GM21723 (cell line): Measurements from ENCODE around the gene HHLA2.
A peak's percentile ranks its signal among the peaks of the same experiment; 100 is the strongest.
"Not testable (repeated sequence)": the region's sequence is repeated elsewhere in the genome, so short reads cannot be mapped to it uniquely, and the experiment has no call there.

Source experiments
- ATAC-seq: cut with Tn5 transposase; IDR thresholded peaks from one replicate; pipeline ENCODE4 v1.9.1; 2021; ENCODE audit warnings: mild to moderate bottlenecking, moderate library complexity; ENCODE audit not compliant: unreplicated experiment

The HHLA2 gene

GRCh38 chr3:108296239-108296638 lies at the start of gene HHLA2:
HHLA2 (plus strand) TSS chr3:108296548; CDS start chr3:108351814, 55,266 bp downstream.
- ATAC-seq: no peak

- no peak for ATAC-seq
These were observed 45.7 kb upstream of the HHLA2 start for GRCh38 chr3:108250626-108251025.

GRCh38 chr3:108251265-108251664 lies 45.1 kb upstream of the HHLA2 start:
- no peak for ATAC-seq

GRCh38 chr3:108251844-108252243 lies 44.5 kb upstream of the HHLA2 start:
- ATAC-seq: no peak

GRCh38 chr3:108255131-108255530 lies 41.2 kb upstream of the HHLA2 start:
- no peak for ATAC-seq

GRCh38 chr3:108264534-108265298 lies 31.6 kb upstream of the HHLA2 start:
- not testable (repeated sequence) for ATAC-seq

GRCh38 chr3:108268235-108268634 lies 28.1 kb upstream of the HHLA2 start:
- ATAC-seq: not testable (repeated sequence)

GRCh38 chr3:108271626-108272025 lies 24.7 kb upstream of the HHLA2 start:
- no peak for ATAC-seq

- ATAC-seq: not testable (repeated sequence)
These were observed 17.3 kb upstream of the HHLA2 start for GRCh38 chr3:108279066-108279465.

- no peak for ATAC-seq
These were observed 15.9 kb upstream of the HHLA2 start for GRCh38 chr3:108280476-108280875.

GRCh38 chr3:108281670-108282069 lies 14.7 kb upstream of the HHLA2 start:
- ATAC-seq: no peak

- ATAC-seq: no peak
These were observed 13.3 kb upstream of the HHLA2 start for GRCh38 chr3:108283006-108283405.

- no peak for ATAC-seq
These were observed 12.4 kb upstream of the HHLA2 start for GRCh38 chr3:108283989-108284388.

- no peak for ATAC-seq
These were observed 11.2 kb upstream of the HHLA2 start for GRCh38 chr3:108285176-108285575.

- ATAC-seq: peak; percentile 70
These were observed 9.2 kb upstream of the HHLA2 start for GRCh38 chr3:108287146-108287545.

GRCh38 chr3:108288193-108288592 lies 8.2 kb upstream of the HHLA2 start:
- not testable (repeated sequence) for ATAC-seq

GRCh38 chr3:108289159-108289558 lies 7.2 kb upstream of the HHLA2 start:
- no peak for ATAC-seq

GRCh38 chr3:108292450-108292849 lies 3.9 kb upstream of the HHLA2 start:
- ATAC-seq: no peak

GRCh38 chr3:108292905-108293328 lies 3.4 kb upstream of the HHLA2 start:
- ATAC-seq: peak; percentile 93

GRCh38 chr3:108293858-108294257 lies 2.5 kb upstream of the HHLA2 start:
- peak; percentile 69 for ATAC-seq

GRCh38 chr3:108295421-108296175 lies 750 bp upstream of the HHLA2 start:
- ATAC-seq: no peak

GRCh38 chr3:108297647-108298046 lies 1.3 kb downstream of the HHLA2 start:
- no peak for ATAC-seq
